DMS53 (cell line): ENCODE data around the gene LRG1.

Experiments
- DNase-seq: peaks from one replicate; lab custom pipeline; 2025; lab: John Stamatoyannopoulos, UW

LRG1 gene

GRCh38 chr19:4493104-4493928 lies 46.5 kb downstream of the LRG1 start:
- DNase-seq = no peak

- DNase-seq = no peak
Observed at GRCh38 chr19:4492337-4493103, 47.3 kb downstream of the LRG1 start.

- no peak for DNase-seq
Observed at GRCh38 chr19:4491446-4491845, 48.4 kb downstream of the LRG1 start.

GRCh38 chr19:4488496-4488895 lies 51.3 kb downstream of the LRG1 start:
- no peak for DNase-seq

GRCh38 chr19:4487572-4487971 lies 52.3 kb downstream of the LRG1 start:
- no peak for DNase-seq
